OCI-LY1 (cell line): Measurements from ENCODE around the gene OR1A1.

ENCODE experiments used
- EZH2 ChIP-seq: fragments of 200-600 bp; sonication (generic), shearing (Covaris generic); IDR thresholded peaks from 2 replicates; pipeline ENCODE4 v1.8.0; 2017; ENCODE audit warnings: borderline replicate concordance, mixed run types, mild to moderate bottlenecking, antibody characterized with exemption, low read length, moderate library complexity, mixed read lengths
- TF ChIP-seq, protein P1 (sequence below): fragments of 200-600 bp; sonication (generic), shearing (Covaris generic); IDR thresholded peaks from 2 replicates; pipeline ENCODE4 v1.5.1; 2017; ENCODE audit warnings: mild to moderate bottlenecking, antibody characterized with exemption, low read length, moderate library complexity, mixed read lengths

DNA sequence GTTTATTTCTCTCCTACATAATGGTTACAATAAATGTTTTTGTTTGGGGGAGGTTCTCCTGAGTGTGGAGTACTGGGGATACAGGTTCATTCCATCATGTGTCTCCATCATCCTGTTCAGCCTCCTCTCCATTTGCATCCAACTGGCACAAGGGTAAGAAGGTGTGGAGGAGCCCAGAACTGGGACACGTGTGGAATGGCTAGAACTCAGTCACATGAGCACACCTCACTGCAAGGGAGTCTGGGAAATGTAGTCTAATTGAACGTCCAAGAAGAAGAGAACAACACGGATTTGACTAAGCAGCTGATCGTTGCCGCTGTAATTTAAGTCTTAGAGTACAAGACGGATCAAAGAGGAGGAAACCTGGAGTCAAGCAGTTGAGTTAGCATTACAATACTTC lies 6.1 kb downstream of the OR1A1 start:
- TF ChIP-seq, protein P1, sequence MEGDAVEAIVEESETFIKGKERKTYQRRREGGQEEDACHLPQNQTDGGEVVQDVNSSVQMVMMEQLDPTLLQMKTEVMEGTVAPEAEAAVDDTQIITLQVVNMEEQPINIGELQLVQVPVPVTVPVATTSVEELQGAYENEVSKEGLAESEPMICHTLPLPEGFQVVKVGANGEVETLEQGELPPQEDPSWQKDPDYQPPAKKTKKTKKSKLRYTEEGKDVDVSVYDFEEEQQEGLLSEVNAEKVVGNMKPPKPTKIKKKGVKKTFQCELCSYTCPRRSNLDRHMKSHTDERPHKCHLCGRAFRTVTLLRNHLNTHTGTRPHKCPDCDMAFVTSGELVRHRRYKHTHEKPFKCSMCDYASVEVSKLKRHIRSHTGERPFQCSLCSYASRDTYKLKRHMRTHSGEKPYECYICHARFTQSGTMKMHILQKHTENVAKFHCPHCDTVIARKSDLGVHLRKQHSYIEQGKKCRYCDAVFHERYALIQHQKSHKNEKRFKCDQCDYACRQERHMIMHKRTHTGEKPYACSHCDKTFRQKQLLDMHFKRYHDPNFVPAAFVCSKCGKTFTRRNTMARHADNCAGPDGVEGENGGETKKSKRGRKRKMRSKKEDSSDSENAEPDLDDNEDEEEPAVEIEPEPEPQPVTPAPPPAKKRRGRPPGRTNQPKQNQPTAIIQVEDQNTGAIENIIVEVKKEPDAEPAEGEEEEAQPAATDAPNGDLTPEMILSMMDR: no peak
- no peak for TF ChIP-seq EZH2
